ENCODE measurements around the gene OR1S1.

OR1S1 gene

GRCh38 chr11:58195939-58196338, 16.6 kb upstream of the OR1S1 start:
- no peaks in the 10 kb centered on the region for H3K36me3 ChIP-seq (ENCODE audit: control insufficient read depth, insufficient read depth, low read length)
- H3K4me3 ChIP-seq (ENCODE audit: low read depth, low read length): no peak overlapping the region

GRCh38 chr11:58199271-58199670, 13.2 kb upstream of the OR1S1 start:
- no peaks in the 10 kb centered on the region for H3K27me3 ChIP-seq (ENCODE audit: control insufficient read depth, insufficient read depth, low read length)
- no peaks in the 10 kb centered on the region for H3K4me1 ChIP-seq (ENCODE audit: control insufficient read depth, insufficient read depth, low read length)
- no peak overlapping the region for H3K9ac ChIP-seq (ENCODE audit: low read length)

More at GRCh38 chr11:58195939-58196338, 16.6 kb upstream of the OR1S1 start:
- Histone ChIP-seq H3K9me3 (ENCODE audit: control insufficient read depth, insufficient read depth, low read depth, low read length) (peaks cover 7% of the 10 kb centered on the region), H3K27me3 (ENCODE audit: control insufficient read depth, insufficient read depth, low read length) (no peaks in the 10 kb centered on the region), H3K27ac (ENCODE audit: low read depth, low read length) (no peak overlapping the region), H3K9ac (ENCODE audit: low read length) (no peak overlapping the region), H3K4me1 (ENCODE audit: control insufficient read depth, insufficient read depth, low read length) (no peaks in the 10 kb centered on the region)

GRCh38 chr11:58204042-58204441, 8.5 kb upstream of the OR1S1 start, which contains the start of gene OR1S2:
OR1S2 (minus strand) TSS chr11:58204142; CDS start chr11:58204142, 0 bp downstream.
- Histone ChIP-seq H3K27ac (ENCODE audit: low read depth, low read length) (no peak within 1 kb of the TSS), H3K36me3 (ENCODE audit: control insufficient read depth, insufficient read depth, low read length) (no peaks in the 10 kb centered on the region), H3K4me1 (ENCODE audit: control insufficient read depth, insufficient read depth, low read length) (no peaks in the 10 kb centered on the region), H3K4me3 (ENCODE audit: low read depth, low read length) (no peak within 1 kb of the TSS), H3K27me3 (ENCODE audit: control insufficient read depth, insufficient read depth, low read length) (no peaks in the 10 kb centered on the region), H3K9me3 (ENCODE audit: control insufficient read depth, insufficient read depth, low read depth, low read length) (no peaks in the 10 kb centered on the region; the same call in 1 of the 2 replicates), H3K9ac (ENCODE audit: low read length) (no peak within 1 kb of the TSS)

More at GRCh38 chr11:58199271-58199670, 13.2 kb upstream of the OR1S1 start:
- no peak overlapping the region for H3K4me3 ChIP-seq (ENCODE audit: low read depth, low read length)
- no peak overlapping the region for H3K27ac ChIP-seq (ENCODE audit: low read depth, low read length)
- H3K9me3 ChIP-seq (ENCODE audit: control insufficient read depth, insufficient read depth, low read depth, low read length): peaks cover 7% of the 10 kb centered on the region
- H3K36me3 ChIP-seq (ENCODE audit: control insufficient read depth, insufficient read depth, low read length): no peaks in the 10 kb centered on the region

GRCh38 chr11:58216476-58216875, 4.0 kb downstream of the OR1S1 start:
- no peaks in the 10 kb centered on the region for H3K4me1 ChIP-seq (ENCODE audit: control insufficient read depth, insufficient read depth, low read length)
- H3K36me3 ChIP-seq (ENCODE audit: control insufficient read depth, insufficient read depth, low read length): no peaks in the 10 kb centered on the region
- H3K4me3 ChIP-seq (ENCODE audit: low read depth, low read length): no peak overlapping the region
- no peak overlapping the region for H3K27ac ChIP-seq (ENCODE audit: low read depth, low read length)
- no peaks in the 10 kb centered on the region for H3K9me3 ChIP-seq (ENCODE audit: control insufficient read depth, insufficient read depth, low read depth, low read length)
- no peaks in the 10 kb centered on the region for H3K27me3 ChIP-seq (ENCODE audit: control insufficient read depth, insufficient read depth, low read length)
- no peak overlapping the region for H3K9ac ChIP-seq (ENCODE audit: low read length)

GRCh38 chr11:58222721-58223120, 10.2 kb downstream of the OR1S1 start:
- no peaks in the 10 kb centered on the region for H3K36me3 ChIP-seq (ENCODE audit: control insufficient read depth, insufficient read depth, low read length)
- no peak overlapping the region for H3K27ac ChIP-seq (ENCODE audit: low read depth, low read length)
- no peaks in the 10 kb centered on the region for H3K4me1 ChIP-seq (ENCODE audit: control insufficient read depth, insufficient read depth, low read length)
- H3K4me3 ChIP-seq (ENCODE audit: low read depth, low read length): no peak overlapping the region
- no peaks in the 10 kb centered on the region for H3K27me3 ChIP-seq (ENCODE audit: control insufficient read depth, insufficient read depth, low read length)
- no peaks in the 10 kb centered on the region for H3K9me3 ChIP-seq (ENCODE audit: control insufficient read depth, insufficient read depth, low read depth, low read length)
- no peak overlapping the region for H3K9ac ChIP-seq (ENCODE audit: low read length)

GRCh38 chr11:58227956-58228615, 15.6 kb downstream of the OR1S1 start:
- Histone ChIP-seq H3K4me1 (ENCODE audit: control insufficient read depth, insufficient read depth, low read length) (no peaks in the 10 kb centered on the region), H3K9ac (ENCODE audit: low read length) (no peak overlapping the region), H3K9me3 (ENCODE audit: control insufficient read depth, insufficient read depth, low read depth, low read length) (no peaks in the 10 kb centered on the region), H3K27me3 (ENCODE audit: control insufficient read depth, insufficient read depth, low read length) (no peaks in the 10 kb centered on the region), H3K36me3 (ENCODE audit: control insufficient read depth, insufficient read depth, low read length) (no peaks in the 10 kb centered on the region), H3K4me3 (ENCODE audit: low read depth, low read length) (no peak overlapping the region), H3K27ac (ENCODE audit: low read depth, low read length) (no peak overlapping the region)

- no peak overlapping the region for H3K4me3 ChIP-seq (ENCODE audit: low read depth, low read length)
- no peaks in the 10 kb centered on the region for H3K27me3 ChIP-seq (ENCODE audit: control insufficient read depth, insufficient read depth, low read length)
- H3K27ac ChIP-seq (ENCODE audit: low read depth, low read length): no peak overlapping the region
- no peaks in the 10 kb centered on the region for H3K36me3 ChIP-seq (ENCODE audit: control insufficient read depth, insufficient read depth, low read length)
- no peaks in the 10 kb centered on the region for H3K4me1 ChIP-seq (ENCODE audit: control insufficient read depth, insufficient read depth, low read length)
- peaks cover 4% of the 10 kb centered on the region; the same call in 1 of the 2 replicates for H3K9me3 ChIP-seq (ENCODE audit: control insufficient read depth, insufficient read depth, low read depth, low read length)
- no peak overlapping the region for H3K9ac ChIP-seq (ENCODE audit: low read length)
Observed at GRCh38 chr11:58243954-58244353, 31.4 kb downstream of the OR1S1 start.

- no peaks in the 10 kb centered on the region for H3K4me1 ChIP-seq (ENCODE audit: control insufficient read depth, insufficient read depth, low read length)
- no peaks in the 10 kb centered on the region for H3K9me3 ChIP-seq (ENCODE audit: control insufficient read depth, insufficient read depth, low read depth, low read length)
- no peak overlapping the region for H3K27ac ChIP-seq (ENCODE audit: low read depth, low read length)
- no peaks in the 10 kb centered on the region for H3K36me3 ChIP-seq (ENCODE audit: control insufficient read depth, insufficient read depth, low read length)
- H3K27me3 ChIP-seq (ENCODE audit: control insufficient read depth, insufficient read depth, low read length): no peaks in the 10 kb centered on the region
- H3K9ac ChIP-seq (ENCODE audit: low read length): no peak overlapping the region
- no peak overlapping the region for H3K4me3 ChIP-seq (ENCODE audit: low read depth, low read length)
Observed at GRCh38 chr11:58254936-58255335, 42.4 kb downstream of the OR1S1 start.

- Histone ChIP-seq H3K9ac (ENCODE audit: low read length) (no peak overlapping the region), H3K27ac (ENCODE audit: low read depth, low read length) (no peak overlapping the region), H3K4me3 (ENCODE audit: low read depth, low read length) (no peak overlapping the region), H3K4me1 (ENCODE audit: control insufficient read depth, insufficient read depth, low read length) (no peaks in the 10 kb centered on the region), H3K9me3 (ENCODE audit: control insufficient read depth, insufficient read depth, low read depth, low read length) (no peaks in the 10 kb centered on the region), H3K36me3 (ENCODE audit: control insufficient read depth, insufficient read depth, low read length) (no peaks in the 10 kb centered on the region), H3K27me3 (ENCODE audit: control insufficient read depth, insufficient read depth, low read length) (no peaks in the 10 kb centered on the region)
Observed at GRCh38 chr11:58259983-58260382, 47.5 kb downstream of the OR1S1 start.
